ENCODE data around the gene ACSBG1.
"Not testable (repeated sequence)": the region's sequence is repeated elsewhere in the genome, so short reads cannot be mapped to it uniquely, and the experiment has no call there.

Gene ACSBG1

DNA sequence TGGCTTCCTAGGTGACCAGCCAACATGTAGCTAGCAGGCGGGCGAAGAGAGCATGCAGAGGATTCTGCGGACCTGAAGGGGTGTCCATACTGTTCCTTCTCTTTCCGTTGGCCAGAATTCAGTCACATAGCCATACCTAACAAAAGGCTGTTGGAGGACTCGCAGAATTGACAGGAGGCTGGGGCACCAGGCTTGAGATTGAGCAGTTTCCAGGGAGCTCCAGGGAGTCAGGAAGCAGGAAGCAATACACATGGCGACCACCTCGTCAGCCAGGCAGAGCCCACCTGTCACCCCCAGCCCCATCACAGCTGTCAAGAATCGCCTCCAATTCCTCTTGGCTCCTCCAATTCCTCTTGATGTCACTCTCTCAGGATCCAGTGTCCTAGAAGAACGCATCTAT, 16.8 kb upstream of the ACSBG1 start:
- TF ChIP-seq, protein P1, sequence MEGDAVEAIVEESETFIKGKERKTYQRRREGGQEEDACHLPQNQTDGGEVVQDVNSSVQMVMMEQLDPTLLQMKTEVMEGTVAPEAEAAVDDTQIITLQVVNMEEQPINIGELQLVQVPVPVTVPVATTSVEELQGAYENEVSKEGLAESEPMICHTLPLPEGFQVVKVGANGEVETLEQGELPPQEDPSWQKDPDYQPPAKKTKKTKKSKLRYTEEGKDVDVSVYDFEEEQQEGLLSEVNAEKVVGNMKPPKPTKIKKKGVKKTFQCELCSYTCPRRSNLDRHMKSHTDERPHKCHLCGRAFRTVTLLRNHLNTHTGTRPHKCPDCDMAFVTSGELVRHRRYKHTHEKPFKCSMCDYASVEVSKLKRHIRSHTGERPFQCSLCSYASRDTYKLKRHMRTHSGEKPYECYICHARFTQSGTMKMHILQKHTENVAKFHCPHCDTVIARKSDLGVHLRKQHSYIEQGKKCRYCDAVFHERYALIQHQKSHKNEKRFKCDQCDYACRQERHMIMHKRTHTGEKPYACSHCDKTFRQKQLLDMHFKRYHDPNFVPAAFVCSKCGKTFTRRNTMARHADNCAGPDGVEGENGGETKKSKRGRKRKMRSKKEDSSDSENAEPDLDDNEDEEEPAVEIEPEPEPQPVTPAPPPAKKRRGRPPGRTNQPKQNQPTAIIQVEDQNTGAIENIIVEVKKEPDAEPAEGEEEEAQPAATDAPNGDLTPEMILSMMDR (conservative IDR thresholded peaks at IDR 0.05; ENCODE audit: low read depth, low read length), result no peak
- no peak overlapping the region for H3K4me3 ChIP-seq (ENCODE audit: low read depth, low read length)
- no peak for DNase-seq (ENCODE audit: low read depth)

DNA sequence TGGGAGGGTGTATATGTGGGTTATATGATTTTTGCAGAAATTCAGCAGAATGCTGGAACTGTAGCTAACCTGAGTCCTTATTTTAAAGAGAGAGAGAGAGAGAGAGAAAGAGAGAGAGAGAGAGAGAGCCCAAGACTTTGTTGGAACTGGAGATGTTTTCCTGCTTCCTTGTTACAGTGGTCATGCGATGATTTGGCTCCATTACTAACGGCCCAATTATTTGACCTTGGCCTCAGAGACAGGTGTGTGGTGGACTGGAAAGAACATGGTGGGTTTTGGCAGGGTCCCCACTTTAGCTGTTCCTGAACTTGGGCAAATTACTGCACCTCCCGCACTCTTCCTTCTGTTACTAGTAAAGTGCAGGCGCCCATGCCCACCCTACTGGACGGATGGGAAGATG, 14.8 kb upstream of the ACSBG1 start:
- no peak overlapping the region for H3K4me3 ChIP-seq (ENCODE audit: low read depth, low read length)
- TF ChIP-seq, protein P1 (conservative IDR thresholded peaks at IDR 0.05; ENCODE audit: low read depth, low read length), result no peak
- no peak for DNase-seq (ENCODE audit: low read depth)

DNA sequence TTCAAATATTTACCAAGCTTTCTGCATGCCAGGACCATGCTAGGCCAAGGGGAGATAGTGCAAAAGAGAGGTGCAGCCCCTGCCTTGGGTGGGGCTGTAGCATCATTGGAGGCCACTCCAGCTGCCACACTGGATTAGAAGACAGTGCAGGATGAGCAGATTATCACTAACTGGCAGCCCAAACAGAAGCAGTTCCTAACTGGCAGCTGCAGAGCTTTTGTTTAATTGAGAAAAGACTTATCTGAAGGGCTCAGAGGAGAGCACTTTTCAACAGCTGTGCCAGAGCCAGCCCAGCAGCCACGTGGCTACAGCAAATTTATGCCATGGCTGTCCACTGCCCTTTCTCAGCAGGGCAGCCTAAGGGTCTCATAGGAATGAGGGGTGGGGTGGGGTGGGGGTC, 13.5 kb upstream of the ACSBG1 start:
- H3K4me3 ChIP-seq (ENCODE audit: low read depth, low read length), result no peak overlapping the region
- no peak for DNase-seq (ENCODE audit: low read depth)
- TF ChIP-seq, protein P1 (conservative IDR thresholded peaks at IDR 0.05; ENCODE audit: low read depth, low read length), result no peak

DNA sequence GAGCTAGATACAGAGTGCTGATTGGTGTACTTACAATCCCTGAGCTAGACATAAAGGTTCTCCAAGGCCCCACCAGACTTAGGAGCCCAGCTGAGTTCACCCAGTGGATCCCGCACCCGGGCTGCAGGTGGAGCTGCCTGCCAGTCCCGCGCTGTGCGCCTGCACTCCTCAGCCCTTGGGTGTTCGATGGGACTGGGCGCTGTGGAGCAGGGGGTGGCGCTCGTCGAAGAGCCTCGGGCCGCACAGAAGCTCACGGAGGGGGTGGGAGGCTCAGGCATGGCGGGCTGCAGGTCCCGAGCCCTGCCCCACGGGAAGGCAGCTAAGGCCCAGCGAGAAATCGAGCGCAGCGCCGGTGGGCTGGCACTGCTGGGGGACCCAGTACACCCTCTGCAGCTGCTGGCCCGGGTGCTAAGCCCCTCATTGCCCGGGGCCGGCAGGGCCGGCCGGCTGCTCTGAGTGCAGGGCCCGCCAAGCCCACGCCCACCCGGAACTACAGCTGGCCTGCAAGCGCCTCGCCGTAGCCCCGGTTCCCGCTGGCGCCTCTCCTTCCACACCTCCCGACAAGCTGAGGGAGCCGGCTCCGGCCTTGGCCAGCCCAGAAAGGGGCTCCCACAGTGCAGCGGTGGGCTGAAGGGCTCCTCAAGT, 11.7 kb upstream of the ACSBG1 start:
- DNase-seq (ENCODE audit: low read depth), result not testable (repeated sequence)

DNA sequence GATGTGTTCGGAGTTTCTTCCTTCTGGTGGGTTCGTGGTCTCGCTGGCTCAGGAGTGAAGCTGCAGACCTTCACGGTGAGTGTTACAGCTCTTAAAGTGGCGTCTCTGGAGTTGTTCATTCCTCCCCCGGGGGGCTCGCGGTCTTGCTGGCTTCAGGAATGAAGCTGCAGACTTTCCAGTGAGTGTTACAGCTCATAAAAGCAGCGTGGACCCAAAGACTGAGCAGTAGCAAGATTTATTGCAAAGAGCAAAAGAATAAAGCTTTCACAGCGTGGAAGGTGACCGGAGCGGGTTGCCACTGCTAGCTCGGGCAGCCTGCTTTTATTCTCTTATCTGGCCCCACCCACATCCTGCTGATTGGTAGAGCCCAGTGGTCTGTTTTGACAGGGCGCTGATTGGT, 11.0 kb upstream of the ACSBG1 start:
- not testable (repeated sequence) for H3K4me3 ChIP-seq (ENCODE audit: low read depth, low read length); DNase-seq (ENCODE audit: low read depth)

More for the DNA sequence above, 11.7 kb upstream of the ACSBG1 start:
- not testable (repeated sequence) for H3K4me3 ChIP-seq (ENCODE audit: low read depth, low read length)

DNA sequence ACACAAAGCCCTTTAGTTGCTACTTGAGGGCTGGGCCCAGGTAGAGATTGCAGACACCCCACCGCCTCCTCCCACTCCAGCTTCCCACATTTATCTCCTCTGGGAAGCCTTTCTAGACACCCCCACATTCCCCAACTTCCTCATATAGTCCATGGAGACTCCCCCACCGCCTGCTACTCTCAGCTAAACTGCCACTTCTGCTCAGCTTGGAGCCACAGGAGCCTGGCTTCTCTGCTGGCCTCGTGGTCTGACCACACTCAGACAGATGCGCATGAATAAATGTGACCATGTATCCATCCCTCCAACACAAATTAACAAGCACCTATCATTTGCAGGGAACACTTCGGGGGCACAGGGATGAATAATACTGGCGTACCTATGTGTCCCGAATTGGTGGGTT, 10.5 kb upstream of the ACSBG1 start:
- DNase-seq (ENCODE audit: low read depth), result no peak
- TF ChIP-seq, protein P1 (conservative IDR thresholded peaks at IDR 0.05; ENCODE audit: low read depth, low read length), result no peak
- no peak overlapping the region for H3K4me3 ChIP-seq (ENCODE audit: low read depth, low read length)

DNA sequence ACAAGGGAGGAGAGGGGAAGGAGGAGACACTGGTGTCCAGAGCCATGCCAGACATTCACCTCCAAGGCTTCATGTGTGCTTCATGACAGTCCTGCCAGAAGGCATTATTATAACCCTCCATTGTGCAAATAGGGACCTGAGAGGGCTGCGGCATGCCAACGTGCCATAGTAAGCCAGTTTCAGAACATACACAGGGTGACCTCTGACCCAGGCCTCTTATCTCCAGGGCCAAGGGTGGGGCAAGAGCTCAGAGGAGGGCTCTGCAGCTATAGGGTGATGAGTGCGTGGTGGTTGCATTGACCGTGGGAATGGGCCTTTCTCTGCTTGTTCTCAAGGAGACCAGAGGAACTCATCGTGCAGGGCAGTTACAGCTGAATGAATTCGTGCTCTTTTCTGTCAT, 9.7 kb upstream of the ACSBG1 start:
- no peak for DNase-seq (ENCODE audit: low read depth)
- no peak overlapping the region for H3K4me3 ChIP-seq (ENCODE audit: low read depth, low read length)
- TF ChIP-seq, protein P1 (conservative IDR thresholded peaks at IDR 0.05; ENCODE audit: low read depth, low read length), result no peak

DNA sequence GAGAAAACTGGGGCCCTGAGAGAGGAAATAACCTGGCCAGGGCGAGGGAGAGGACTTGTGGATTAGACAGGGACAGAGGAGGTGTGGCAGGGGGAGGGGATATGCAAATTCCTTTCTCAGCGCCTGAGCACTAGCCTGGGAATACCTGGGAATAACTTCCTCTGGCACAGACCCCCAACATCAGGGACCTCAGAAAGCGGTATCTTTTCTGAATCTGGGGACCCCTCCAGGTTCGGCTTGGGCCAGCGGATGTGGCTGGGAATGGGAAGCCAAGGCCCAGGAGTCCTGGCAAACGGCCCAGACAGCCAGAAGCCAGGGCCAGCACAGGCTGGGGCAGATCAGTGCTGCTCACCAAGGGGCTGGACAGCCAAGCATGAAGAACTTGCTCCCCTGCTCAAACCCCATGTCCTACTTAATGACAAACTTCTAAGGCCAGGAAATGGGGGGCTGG, 9.2 kb upstream of the ACSBG1 start:
- no peak overlapping the region for H3K4me3 ChIP-seq (ENCODE audit: low read depth, low read length)
- TF ChIP-seq, protein P1 (conservative IDR thresholded peaks at IDR 0.05; ENCODE audit: low read depth, low read length), result no peak
- peak; percentile 68 for DNase-seq (ENCODE audit: low read depth)
